Hepatocyte (in vitro differentiated cells): Measurements from ENCODE around the gene TENT5C.

Source experiments
- CTCF ChIP-seq: fragments of 200-600 bp; sonication (generic); IDR thresholded peaks from 2 replicates; pipeline ENCODE4 v1.5.1; 2016; ENCODE audit warnings: antibody characterized with exemption, mild to moderate bottlenecking; ENCODE audit not compliant: poor library complexity
- EZH2 ChIP-seq: fragments of 200-600 bp; sonication (generic); IDR thresholded peaks from 2 replicates; pipeline ENCODE4 v1.6.1; 2016; ENCODE audit warnings: antibody characterized with exemption, mild to moderate bottlenecking, borderline replicate concordance

DNA sequence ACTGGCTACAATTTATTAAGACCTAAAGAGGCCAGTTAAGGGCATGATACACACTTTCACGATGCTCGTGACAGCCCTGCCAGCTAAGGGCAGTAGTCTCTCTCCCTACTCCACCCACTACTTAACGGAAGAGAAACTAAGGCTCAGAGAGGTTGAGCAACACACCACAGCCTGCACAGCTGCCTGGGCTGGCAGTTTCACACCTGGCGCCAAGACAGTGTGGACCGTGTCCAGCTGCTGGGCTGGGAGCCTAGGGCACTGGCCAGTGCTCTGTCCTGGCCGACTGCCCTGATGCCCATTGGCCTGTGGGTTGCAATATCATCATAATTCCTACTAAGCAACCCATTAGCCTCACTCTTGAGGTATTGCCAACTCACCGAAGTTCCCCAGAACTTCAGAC is 27.6 kb downstream of the TENT5C start:
- TF ChIP-seq CTCF: no peak
- no peak for TF ChIP-seq EZH2
